Hepatocyte (in vitro differentiated cells): ENCODE measurements around the gene CCN6. TPM values are rescaled to one million over a fixed set of nuclear protein-coding genes. Genes with fewer than 3 reads are reported as not detected.

Experiments used
- DNase-seq: peaks from one replicate; pipeline ENCODE4 v3.0.0-alpha.2; 2016; ENCODE audit warnings: low spot score
- H2AFZ ChIP-seq: fragments of 200-600 bp; sonication (generic); 2 replicates; pipeline ENCODE4 v1.6.0; 2016; ENCODE audit warnings: antibody characterized with exemption, mild to moderate bottlenecking
- H3K27ac ChIP-seq: fragments of 200-600 bp; sonication (generic); 2 replicates; pipeline ENCODE4 v1.5.1; 2016; ENCODE audit warnings: mild to moderate bottlenecking
- H3K27me3 ChIP-seq: fragments of 200-600 bp; sonication (generic); 2 replicates; pipeline ENCODE4 v1.6.1; 2016
- H3K36me3 ChIP-seq: fragments of 200-600 bp; sonication (generic); replicated peaks from 2 replicates; pipeline ENCODE4 v1.5.1; 2016; ENCODE audit warnings: low read depth; ENCODE audit not compliant: insufficient read depth
- H3K4me1 ChIP-seq: fragments of 200-600 bp; sonication (generic); 2 replicates; pipeline ENCODE4 v1.5.1; 2016; ENCODE audit warnings: mild to moderate bottlenecking, moderate library complexity; ENCODE audit not compliant: insufficient read depth
- H3K4me2 ChIP-seq: fragments of 200-600 bp; sonication (generic); 2 replicates; pipeline ENCODE4 v1.6.0; 2016
- H3K4me3 ChIP-seq: fragments of 200-600 bp; sonication (generic); 2 replicates; pipeline ENCODE4 v1.5.1; 2016; ENCODE audit warnings: mild to moderate bottlenecking
- H3K79me2 ChIP-seq: fragments of 200-600 bp; sonication (generic); 2 replicates; pipeline ENCODE4 v1.6.0; 2017; ENCODE audit warnings: mild to moderate bottlenecking
- H3K9me2 ChIP-seq: fragments of 200-600 bp; sonication (generic); replicated peaks from 2 replicates; pipeline ENCODE4 v1.6.0; 2017; ENCODE audit warnings: mild to moderate bottlenecking; ENCODE audit not compliant: insufficient read depth
- H3K9me3 ChIP-seq: fragments of 200-600 bp; sonication (generic); 2 replicates; pipeline ENCODE4 v1.5.1; 2016; ENCODE audit warnings: low read depth, mild to moderate bottlenecking
- H4K20me1 ChIP-seq: fragments of 200-600 bp; sonication (generic); 2 replicates; pipeline ENCODE4 v1.6.0; 2016; ENCODE audit warnings: mild to moderate bottlenecking; ENCODE audit not compliant: insufficient read depth, poor library complexity, severe bottlenecking
- CTCF ChIP-seq: fragments of 200-600 bp; sonication (generic); IDR thresholded peaks from 2 replicates; pipeline ENCODE4 v1.5.1; 2016; ENCODE audit warnings: antibody characterized with exemption, mild to moderate bottlenecking; ENCODE audit not compliant: poor library complexity
- EZH2 ChIP-seq: fragments of 200-600 bp; sonication (generic); IDR thresholded peaks from 2 replicates; pipeline ENCODE4 v1.6.1; 2016; ENCODE audit warnings: antibody characterized with exemption, mild to moderate bottlenecking, borderline replicate concordance
- EZH2phosphoT487 ChIP-seq: fragments of 200-600 bp; sonication (generic); IDR thresholded peaks from one replicate; pipeline ENCODE4 v1.6.1; 2018; ENCODE audit warnings: antibody characterized with exemption, mild to moderate bottlenecking, low read depth, moderate library complexity; ENCODE audit not compliant: unreplicated experiment, severe bottlenecking
- WGBS: methylation state at CpG from one replicate; pipeline ENCODE4 v1.1.6; 2016; ENCODE audit warnings: low lambda C conversion rate; ENCODE audit errors: missing lambda C conversion rate; 5-methylcytosine and 5-hydroxymethylcytosine counted together
- polyA plus RNA-seq: library from polyadenylated mRNA; unstranded; fragments of >200 nt; fragmentation: Nextera tagmentation; extraction: Ambion mirVana; gene quantifications from 2 replicates; pipeline ENCODE4 v1.2.1, GENCODE V29; 2016
- total RNA-seq: library from RNA; depleted of rRNA; stranded (reverse); fragments of >200 nt; gene quantifications from 2 replicates; pipeline ENCODE4 v1.2.3, GENCODE V29; 2014

Gene CCN6
- total and polyA plus RNA-seq, 2 experiments from 2014 or later = 0.24 TPM; not detected in 1

- Histone ChIP-seq H3K36me3 (no peaks in the 10 kb centered on the region), H3K9me3 (no peaks in the 10 kb centered on the region), H3K27me3 (no peaks in the 10 kb centered on the region), H2AFZ (no peak overlapping the region), H3K4me2 (no peak overlapping the region), H3K4me3 (no peak overlapping the region), H3K79me2 (no peaks in the 10 kb centered on the region), H3K4me1 (no peaks in the 10 kb centered on the region), H4K20me1 (no peaks in the 10 kb centered on the region), H3K9me2 (no peaks in the 10 kb centered on the region), H3K27ac (no peak overlapping the region)
- 81% methylated on average over 4 of the region's 4 CpGs for WGBS
- TF ChIP-seq EZH2 = no peak
- TF ChIP-seq CTCF = no peak
- no peak for TF ChIP-seq EZH2phosphoT487
- no peak for DNase-seq
These were observed 4.5 kb downstream of the CCN6 start for GRCh38 chr6:112058243-112059032.

GRCh38 chr6:112061605-112062004 is 7.7 kb downstream of the CCN6 start:
- 93% methylated on average over 4 of the region's 4 CpGs for WGBS
- Histone ChIP-seq H3K9me3 (no peaks in the 10 kb centered on the region), H3K4me2 (no peak overlapping the region), H3K79me2 (no peaks in the 10 kb centered on the region), H3K36me3 (no peaks in the 10 kb centered on the region), H4K20me1 (no peaks in the 10 kb centered on the region), H3K9me2 (no peaks in the 10 kb centered on the region), H3K27ac (no peak overlapping the region), H3K4me3 (no peak overlapping the region), H2AFZ (no peak overlapping the region), H3K27me3 (no peaks in the 10 kb centered on the region), H3K4me1 (no peaks in the 10 kb centered on the region)
- no peak for TF ChIP-seq EZH2phosphoT487
- TF ChIP-seq CTCF = no peak
- no peak for DNase-seq

GRCh38 chr6:112062966-112063365 is 9.1 kb downstream of the CCN6 start:
- Histone ChIP-seq H3K4me3 (no peak overlapping the region), H3K36me3 (no peaks in the 10 kb centered on the region), H3K79me2 (no peaks in the 10 kb centered on the region), H4K20me1 (no peaks in the 10 kb centered on the region), H3K4me2 (no peak overlapping the region), H3K9me2 (no peaks in the 10 kb centered on the region), H3K4me1 (no peaks in the 10 kb centered on the region), H3K9me3 (no peaks in the 10 kb centered on the region), H3K27ac (no peak overlapping the region), H2AFZ (no peak overlapping the region), H3K27me3 (no peaks in the 10 kb centered on the region)
- no peak for DNase-seq
- TF ChIP-seq EZH2phosphoT487 (no peak), EZH2 (no peak), CTCF (no peak)
- WGBS = 83% methylated on average over 3 of the region's 3 CpGs
